ENCODE results near the gene M1AP. TPM values are rescaled to one million over a fixed set of nuclear protein-coding genes. Genes with fewer than 3 reads are reported as not detected.

M1AP gene
- total RNA-seq, 4 donors from 2014 or later: 0.17 to 0.42 TPM; not detected in 2

- Histone ChIP-seq H3K27me3 (peaks cover 0 to 50% (median 0%) of the 10 kb centered on the region in 4 donors), H3K27ac (replicated peaks in 1 of 4) (no peak overlapping the region), H3K9me3 (no peaks in the 10 kb centered on the region), H3K36me3 (no peaks in the 10 kb centered on the region), H3K4me1 (no peaks in the 10 kb centered on the region), H3K4me3 (no peak overlapping the region)
- DNase-seq (ENCODE audit: extremely low spot score): no peak
- TF ChIP-seq CTCF (IDR thresholded peaks at IDR 0.05) (no peak), POLR2A (IDR thresholded peaks at IDR 0.05; ENCODE audit: low read depth) (no peak), POLR2AphosphoS5 (IDR thresholded peaks at IDR 0.05) (no peak), EP300 (IDR thresholded peaks at IDR 0.05) (no peak)
- intact Hi-C loops (cut with DNase I): no loop called here
- 70% methylated on average over 3 of the region's 3 CpGs for WGBS
These were observed 48.5 kb downstream of the M1AP start for GRCh38 chr2:74599676-74600075.

GRCh38 chr2:74597410-74597809 lies 50.7 kb downstream of the M1AP start:
- Histone ChIP-seq H3K4me3 (no peak overlapping the region), H3K9me3 (no peaks in the 10 kb centered on the region), H3K4me1 (no peaks in the 10 kb centered on the region), H3K27me3 (peaks cover 0 to 54% (median 2%) of the 10 kb centered on the region in 4 donors), H3K27ac (replicated peaks in 1 of 4) (no peak overlapping the region), H3K36me3 (no peaks in the 10 kb centered on the region)
- no peak for TF ChIP-seq EP300 (IDR thresholded peaks at IDR 0.05)
- no peak for TF ChIP-seq POLR2A (IDR thresholded peaks at IDR 0.05; ENCODE audit: low read depth)
- TF ChIP-seq CTCF (IDR thresholded peaks at IDR 0.05): no peak
- no peak for TF ChIP-seq POLR2AphosphoS5 (IDR thresholded peaks at IDR 0.05)
- DNase-seq (ENCODE audit: extremely low spot score): no peak
- 16% methylated on average over 1 of the region's 1 CpG for WGBS
- intact Hi-C loops (cut with DNase I): no loop called here

GRCh38 chr2:74596584-74596983 lies 51.5 kb downstream of the M1AP start:
- intact Hi-C loops (cut with DNase I): no loop called here

GRCh38 chr2:74593826-74594772 lies 54.0 kb downstream of the M1AP start:
- TF ChIP-seq POLR2A (IDR thresholded peaks at IDR 0.05; ENCODE audit: low read depth) (no peak), EP300 (IDR thresholded peaks at IDR 0.05) (no peak), POLR2AphosphoS5 (IDR thresholded peaks at IDR 0.05) (no peak), CTCF (IDR thresholded peaks at IDR 0.05) (no peak)
- Histone ChIP-seq H3K27me3 (peaks cover 0 to 68% (median 2%) of the 10 kb centered on the region in 4 donors), H3K9me3 (no peaks in the 10 kb centered on the region), H3K4me1 (no peaks in the 10 kb centered on the region), H3K27ac (replicated peaks in 1 of 4) (no peak overlapping the region), H3K4me3 (no peak overlapping the region), H3K36me3 (no peaks in the 10 kb centered on the region)
- intact Hi-C loops (cut with DNase I): no loop called here
- WGBS: 80% methylated on average over 4 of the region's 4 CpGs
- DNase-seq (ENCODE audit: extremely low spot score): no peak

More at GRCh38 chr2:74596584-74596983, 51.5 kb downstream of the M1AP start:
- peaks cover 0 to 60% (median 2%) of the 10 kb centered on the region in 4 donors for H3K27me3 ChIP-seq
- DNase-seq (ENCODE audit: extremely low spot score): no peak
- H3K4me3 ChIP-seq: no peak overlapping the region
- H3K4me1 ChIP-seq: no peaks in the 10 kb centered on the region
- no peak overlapping the region for H3K27ac ChIP-seq (replicated peaks in 1 of 4)
- no peak for TF ChIP-seq EP300 (IDR thresholded peaks at IDR 0.05)
- TF ChIP-seq POLR2AphosphoS5 (IDR thresholded peaks at IDR 0.05): no peak
- TF ChIP-seq POLR2A (IDR thresholded peaks at IDR 0.05; ENCODE audit: low read depth): no peak
- no peak for TF ChIP-seq CTCF (IDR thresholded peaks at IDR 0.05)
- no peaks in the 10 kb centered on the region for H3K36me3 ChIP-seq
- WGBS: 56% methylated on average over 1 of the region's 1 CpG
- no peaks in the 10 kb centered on the region for H3K9me3 ChIP-seq

Data from esophagus muscularis mucosa (tissue), 4 donors.